Neural cell (in vitro differentiated cells): Measurements from ENCODE around the gene CCDC15. TPM values are rescaled to one million over a fixed set of nuclear protein-coding genes. Genes with fewer than 3 reads are reported as not detected.

Source experiments
- H2AFZ ChIP-seq: fragments of 200-600, 300-800 bp; sonication (generic), shearing (Covaris generic); 2 replicates; pipeline ENCODE4 v1.6.0; 2014; ENCODE audit warnings: low read depth, mild to moderate bottlenecking, antibody characterized with exemption, low read length, moderate library complexity
- H3F3A ChIP-seq: fragments of 200-600 bp; shearing (Covaris generic); 2 replicates; pipeline ENCODE4 v1.6.1; 2016; ENCODE audit warnings: mild to moderate bottlenecking, moderate library complexity, mixed read lengths, antibody characterized with exemption, low read length; ENCODE audit not compliant: insufficient read depth, poor library complexity, severe bottlenecking
- H3K27ac ChIP-seq: fragments of 200-600, 300-800 bp; sonication (generic), shearing (Covaris generic); 2 replicates; pipeline ENCODE4 v1.5.1; 2014; ENCODE audit warnings: mild to moderate bottlenecking, low read length, moderate library complexity
- H3K27me3 ChIP-seq: fragments of 300-800, 200-600 bp; sonication (generic), shearing (Covaris generic); 2 replicates; pipeline ENCODE4 v1.6.0; 2014; ENCODE audit warnings: mild to moderate bottlenecking, low read depth, low read length, moderate library complexity; ENCODE audit not compliant: insufficient read depth
- H3K36me3 ChIP-seq: fragments of 300-800, 200-600 bp; sonication (generic), shearing (Covaris generic); 2 replicates; pipeline ENCODE4 v1.5.1; 2014; ENCODE audit warnings: mild to moderate bottlenecking, antibody characterized with exemption, low read length, moderate library complexity; ENCODE audit not compliant: insufficient read depth
- H3K4me2 ChIP-seq: fragments of 300-800, 200-600 bp; sonication (generic), shearing (Covaris generic); 2 replicates; pipeline ENCODE4 v1.6.0; 2014; ENCODE audit warnings: mild to moderate bottlenecking, low read length
- H3K4me3 ChIP-seq: fragments of 300-800, 200-600 bp; sonication (generic), shearing (Covaris generic); 2 replicates; pipeline ENCODE4 v1.5.1; 2014; ENCODE audit warnings: mild to moderate bottlenecking, low read length, moderate library complexity
- H3K79me2 ChIP-seq: fragments of 200-600 bp; shearing (Covaris generic); replicated peaks from 2 replicates; pipeline ENCODE4 v1.6.0; 2014; ENCODE audit warnings: mild to moderate bottlenecking, low read length, moderate library complexity; ENCODE audit not compliant: insufficient read depth
- H3K9ac ChIP-seq: fragments of 300-800, 200-600 bp; sonication (generic), shearing (Covaris generic); 2 replicates; pipeline ENCODE4 v1.6.1; 2016; ENCODE audit warnings: mild to moderate bottlenecking, low read length, mixed read lengths
- H3K9me2 ChIP-seq: fragments of 200-600 bp; shearing (Covaris generic); 2 replicates; pipeline ENCODE4 v1.6.1; 2016; ENCODE audit warnings: mild to moderate bottlenecking, low read length, mixed read lengths; ENCODE audit not compliant: insufficient read depth
- H3K9me3 ChIP-seq: fragments of 200-600, 300-800 bp; sonication (generic), shearing (Covaris generic); 2 replicates; pipeline ENCODE4 v1.6.1; 2016; ENCODE audit warnings: mild to moderate bottlenecking, mixed run types, low read length, moderate library complexity, mixed read lengths
- H4K20me1 ChIP-seq: fragments of 200-600 bp; shearing (Covaris generic); 2 replicates; pipeline ENCODE4 v1.6.1; 2016; ENCODE audit warnings: mild to moderate bottlenecking, mixed run types; ENCODE audit not compliant: insufficient read depth
- CTCF ChIP-seq: fragments of 450-650 bp; IDR thresholded peaks from 2 replicates; pipeline ENCODE4 v1.5.1; 2014; ENCODE audit warnings: antibody characterized with exemption, mild to moderate bottlenecking, moderate library complexity; ENCODE audit not compliant: poor library complexity, severe bottlenecking
- EP300 ChIP-seq: fragments of 450-650 bp; conservative IDR thresholded peaks from 2 replicates; pipeline ENCODE4 v1.6.1; 2014; ENCODE audit warnings: antibody characterized with exemption, mild to moderate bottlenecking, moderate library complexity; ENCODE audit not compliant: poor library complexity, severe bottlenecking
- EZH2 ChIP-seq: fragments of 200-600, 300-800 bp; shearing (Covaris generic), sonication (generic); IDR thresholded peaks from 2 replicates; pipeline ENCODE4 v1.6.1; 2014; ENCODE audit warnings: antibody characterized with exemption, low read length, borderline replicate concordance, mild to moderate bottlenecking; ENCODE audit not compliant: insufficient read depth, poor library complexity, severe bottlenecking
- MXI1 ChIP-seq: fragments of 450-650 bp; conservative IDR thresholded peaks from 2 replicates; pipeline ENCODE4 v1.6.1; 2014; ENCODE audit warnings: antibody characterized with exemption, mild to moderate bottlenecking; ENCODE audit not compliant: poor library complexity, severe bottlenecking
- POLR2AphosphoS5 ChIP-seq: IDR thresholded peaks from 2 replicates; pipeline ENCODE4 v1.6.1; 2012
- RAD21 ChIP-seq: fragments of 450-650 bp; conservative IDR thresholded peaks from 2 replicates; pipeline ENCODE4 v1.6.1; 2014; ENCODE audit warnings: antibody characterized with exemption, mild to moderate bottlenecking, moderate library complexity
- REST ChIP-seq: IDR thresholded peaks from 2 replicates; pipeline ENCODE4 v1.6.1; 2012; ENCODE audit warnings: borderline replicate concordance
- SMC3 ChIP-seq: fragments of 450-650 bp; conservative IDR thresholded peaks from 2 replicates; pipeline ENCODE4 v1.6.1; 2014; ENCODE audit warnings: antibody characterized with exemption, mild to moderate bottlenecking, moderate library complexity; ENCODE audit not compliant: poor library complexity
- TAF1 ChIP-seq: IDR thresholded peaks from 2 replicates; pipeline ENCODE4 v1.6.1; 2012; ENCODE audit warnings: low read depth
- polyA plus RNA-seq: library from polyadenylated mRNA; depleted of rRNA; stranded (reverse); fragments of >200 nt; gene quantifications from 2 replicates; pipeline ENCODE4 v1.2.3, GENCODE V29; 2014

Gene CCDC15
- polyA plus RNA-seq, 1 donor from 2014 or later: 2.5 TPM

GRCh38 chr11:124920356-124920755 lies 33.6 kb upstream of the CCDC15 start:
- H3K9me2 ChIP-seq: no peaks in the 10 kb centered on the region
- H3K4me3 ChIP-seq: peak overlapping the region; percentile 63
- no peak overlapping the region for H3K4me2 ChIP-seq
- H3F3A ChIP-seq: no peaks in the 10 kb centered on the region
- H3K79me2 ChIP-seq: no peaks in the 10 kb centered on the region
- H3K27ac ChIP-seq: no peak overlapping the region
- H3K27me3 ChIP-seq: peaks cover 18% of the 10 kb centered on the region
- H4K20me1 ChIP-seq: no peaks in the 10 kb centered on the region
- H3K36me3 ChIP-seq: no peaks in the 10 kb centered on the region
- H2AFZ ChIP-seq: no peak overlapping the region
- TF ChIP-seq EP300 (no peak), MXI1 (no peak), POLR2AphosphoS5 (no peak), SMC3 (no peak), RAD21 (no peak), REST (no peak), CTCF (no peak), EZH2 (no peak), TAF1 (no peak)
- H3K9me3 ChIP-seq: no peaks in the 10 kb centered on the region
- no peak overlapping the region for H3K9ac ChIP-seq

GRCh38 chr11:124920870-124921609 lies 33.0 kb upstream of the CCDC15 start:
- no peak overlapping the region for H2AFZ ChIP-seq
- no peaks in the 10 kb centered on the region for H3F3A ChIP-seq
- peak overlapping the region; percentile 51 for H3K9ac ChIP-seq
- H3K36me3 ChIP-seq: no peaks in the 10 kb centered on the region
- H3K27me3 ChIP-seq: peaks cover 18% of the 10 kb centered on the region
- H3K4me2 ChIP-seq: no peak overlapping the region
- H3K27ac ChIP-seq: no peak overlapping the region
- H3K9me2 ChIP-seq: no peaks in the 10 kb centered on the region
- TF ChIP-seq RAD21 (no peak), CTCF (peak; percentile 10)
- H4K20me1 ChIP-seq: no peaks in the 10 kb centered on the region
- H3K9me3 ChIP-seq: no peaks in the 10 kb centered on the region
- H3K4me3 ChIP-seq: peak overlapping the region; percentile 63
- H3K79me2 ChIP-seq: no peaks in the 10 kb centered on the region
